HG02588 (cell line): ENCODE measurements around the gene RBFOX1.

ENCODE experiments used
- ATAC-seq: cut with Tn5 transposase; IDR thresholded peaks from one replicate; pipeline ENCODE4 v1.9.1; 2021; ENCODE audit warnings: mild to moderate bottlenecking, moderate library complexity; ENCODE audit not compliant: unreplicated experiment

RBFOX1 gene

DNA sequence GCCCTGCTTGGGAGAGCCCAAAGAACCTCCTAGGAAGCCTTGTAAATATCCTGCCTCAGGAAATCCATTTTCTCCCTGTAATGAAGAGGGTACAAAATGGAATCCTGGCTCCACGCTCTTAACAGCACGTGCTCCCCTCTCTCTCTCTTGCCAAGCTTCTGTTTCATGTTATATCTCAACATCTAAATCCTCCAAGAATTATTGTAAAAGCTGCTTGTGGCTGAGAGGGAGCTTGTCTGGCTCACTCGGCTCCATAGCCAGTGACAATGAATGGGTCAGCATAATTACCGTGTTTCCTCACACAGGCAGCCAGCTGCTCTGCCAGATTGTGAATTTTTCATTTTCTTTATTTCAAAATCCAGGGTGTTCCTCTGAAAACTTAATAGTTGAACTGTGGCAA, 317.8 kb downstream of the RBFOX1 start:
- no peak for ATAC-seq

DNA sequence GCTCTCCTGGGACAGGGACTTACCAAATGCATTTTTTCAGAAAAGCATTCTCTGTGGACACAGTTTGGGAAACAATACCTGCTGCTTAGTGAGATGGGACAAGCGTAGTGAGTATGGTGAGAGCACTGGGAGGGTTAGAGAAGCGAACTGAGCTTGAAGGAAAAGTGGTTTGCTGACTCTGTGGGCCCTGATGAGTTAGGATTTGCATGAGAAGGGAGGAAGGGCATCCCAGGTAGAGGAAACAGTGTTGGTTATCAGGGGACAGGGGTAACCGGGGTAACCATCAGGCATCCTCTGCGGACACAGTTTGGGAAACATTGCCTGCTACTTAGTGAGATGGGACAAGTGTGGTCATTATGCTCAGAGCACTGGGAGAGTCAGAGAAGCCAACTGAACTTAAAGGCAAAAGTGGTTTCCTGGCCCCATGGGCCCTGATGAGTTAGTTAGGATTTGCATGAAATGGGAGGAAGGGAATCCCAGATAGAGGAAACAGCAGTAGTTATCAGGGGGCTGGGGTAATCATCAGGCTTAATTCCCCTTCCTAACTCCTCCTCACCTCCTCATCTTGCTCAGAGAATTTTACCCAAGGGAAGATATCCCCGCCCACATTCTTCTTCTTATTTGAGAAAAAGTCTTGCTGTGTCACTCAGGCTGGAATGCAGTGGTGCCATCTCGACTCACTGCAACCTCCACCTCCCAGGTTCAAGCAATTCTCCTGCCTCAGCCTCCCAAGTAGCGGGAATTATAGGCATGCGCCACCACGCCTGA, 319.3 kb downstream of the RBFOX1 start:
- ATAC-seq = no peak

DNA sequence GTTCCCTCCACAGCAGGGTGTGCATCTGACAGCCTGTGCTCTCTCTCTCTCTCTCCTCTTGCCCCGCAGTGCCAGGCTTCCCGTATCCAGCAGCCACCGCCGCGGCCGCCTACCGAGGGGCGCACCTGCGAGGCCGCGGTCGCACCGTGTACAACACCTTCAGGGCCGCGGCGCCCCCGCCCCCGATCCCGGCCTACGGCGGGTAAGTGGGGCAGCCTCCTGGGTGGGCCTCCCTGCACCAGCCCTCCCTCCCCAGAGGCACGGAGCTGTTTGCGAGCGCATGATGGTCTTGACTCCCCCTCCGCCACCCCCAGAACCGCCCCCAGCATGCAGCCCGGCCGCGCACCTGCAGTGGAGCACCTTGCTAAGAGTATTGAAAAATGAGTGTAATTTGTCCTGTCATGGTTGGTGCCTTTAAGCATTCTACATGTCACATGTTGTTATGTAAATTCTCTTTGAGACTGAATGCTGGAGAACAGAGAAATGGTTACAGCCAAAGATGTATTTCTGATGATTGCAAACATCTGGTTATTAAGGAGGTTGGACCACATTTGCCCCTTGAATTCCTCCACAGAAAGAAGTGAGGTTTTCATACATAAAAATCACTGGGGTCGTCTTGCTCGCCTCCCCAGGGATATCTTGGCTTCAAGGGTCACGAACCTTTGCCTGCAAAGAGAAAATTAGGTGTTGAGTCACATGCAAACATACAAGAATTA, 321.3 kb downstream of the RBFOX1 start:
- ATAC-seq = no peak

DNA sequence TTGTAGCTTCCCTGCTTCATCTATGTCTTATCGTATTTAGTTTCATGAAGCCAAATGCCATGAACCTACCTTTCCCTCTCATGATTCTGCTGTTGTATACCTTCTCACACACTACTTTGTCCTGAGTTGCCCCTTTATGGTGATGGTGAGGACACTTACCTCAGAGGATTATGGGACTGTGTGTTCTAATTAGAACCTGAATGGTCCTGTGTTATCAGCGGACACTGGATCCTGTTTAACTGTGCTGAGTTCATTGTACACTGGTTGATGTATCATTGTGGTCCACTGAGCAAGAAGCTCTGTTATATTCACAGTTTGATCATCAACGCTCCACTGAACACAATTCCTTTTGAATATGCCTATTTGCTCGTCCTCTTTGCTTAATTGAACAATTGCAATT, 343.0 kb downstream of the RBFOX1 start:
- no peak for ATAC-seq

DNA sequence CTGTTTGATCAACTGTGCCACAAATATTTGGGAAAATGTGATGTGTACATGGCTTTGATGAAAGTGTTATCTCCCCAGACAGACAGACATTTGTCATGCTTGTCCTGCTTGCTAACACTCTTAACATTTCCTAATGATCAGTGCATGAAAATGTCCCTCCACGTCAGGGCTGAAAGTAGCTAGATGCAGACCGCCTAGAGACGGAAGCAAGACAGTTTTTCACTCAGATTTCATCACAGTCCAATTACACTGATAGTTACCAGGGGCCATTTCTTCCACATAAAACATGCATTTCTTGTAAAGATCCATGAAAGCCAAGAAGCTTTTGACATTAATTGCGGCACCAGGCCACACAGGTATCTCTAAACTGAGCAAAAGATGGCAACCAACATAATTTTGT, 347.7 kb downstream of the RBFOX1 start:
- ATAC-seq = no peak

DNA sequence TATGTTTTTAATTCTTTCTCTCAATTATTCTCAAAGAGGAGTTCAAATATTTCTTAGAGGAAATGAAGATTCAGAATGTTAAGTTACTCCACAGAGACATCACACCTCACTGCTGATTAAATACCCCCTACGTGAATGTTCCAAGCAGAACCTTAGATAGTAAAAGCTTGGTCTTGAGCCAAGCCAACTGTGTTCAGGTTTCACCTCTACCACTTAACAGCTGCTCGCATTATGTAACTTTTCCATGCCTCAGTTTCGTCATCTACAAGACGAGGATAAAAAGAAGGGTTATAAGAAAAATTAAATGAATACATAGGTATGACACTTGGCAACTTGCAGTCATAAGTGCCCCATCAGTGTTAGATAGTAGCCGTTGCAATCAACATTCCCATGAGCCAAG, 356.2 kb downstream of the RBFOX1 start:
- ATAC-seq = no peak

DNA sequence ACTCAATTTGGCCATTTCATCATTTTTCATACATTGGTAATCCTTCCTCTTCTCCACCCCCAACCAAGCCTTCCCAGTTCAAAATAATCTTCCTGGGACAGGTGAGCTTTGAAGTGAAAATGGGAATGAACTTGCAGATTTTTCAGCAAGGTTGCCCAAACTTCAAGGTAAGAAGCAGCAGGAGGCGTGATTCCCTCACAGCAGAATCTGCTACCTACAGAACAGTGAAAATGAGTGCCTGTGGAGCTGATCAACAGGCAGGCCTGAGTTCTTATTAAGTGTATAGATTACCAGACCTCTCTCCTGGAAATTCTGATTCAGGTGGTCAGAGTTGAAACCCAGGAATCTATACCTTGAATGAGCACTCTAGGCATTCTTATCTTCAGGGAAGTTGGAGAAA, 356.6 kb downstream of the RBFOX1 start:
- no peak for ATAC-seq

DNA sequence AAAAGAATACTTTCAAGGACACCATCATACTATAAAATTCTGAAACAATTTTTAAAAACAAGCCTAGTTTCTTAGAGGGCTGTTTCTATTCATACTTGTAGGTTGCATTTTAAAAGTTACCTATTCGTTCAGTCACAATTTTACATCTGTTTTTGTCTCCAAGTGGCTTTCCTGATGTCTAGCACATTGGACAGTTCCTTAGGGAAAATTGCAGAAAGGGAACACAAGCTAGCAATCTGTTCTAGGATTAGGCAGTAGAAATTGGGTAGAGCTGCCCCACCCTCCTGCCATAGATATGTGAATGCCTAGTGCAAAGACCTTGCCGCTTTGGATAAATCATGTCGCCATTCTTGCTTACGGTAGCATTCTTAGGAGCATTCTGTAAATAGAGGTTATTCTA, 358.9 kb downstream of the RBFOX1 start:
- ATAC-seq = no peak

DNA sequence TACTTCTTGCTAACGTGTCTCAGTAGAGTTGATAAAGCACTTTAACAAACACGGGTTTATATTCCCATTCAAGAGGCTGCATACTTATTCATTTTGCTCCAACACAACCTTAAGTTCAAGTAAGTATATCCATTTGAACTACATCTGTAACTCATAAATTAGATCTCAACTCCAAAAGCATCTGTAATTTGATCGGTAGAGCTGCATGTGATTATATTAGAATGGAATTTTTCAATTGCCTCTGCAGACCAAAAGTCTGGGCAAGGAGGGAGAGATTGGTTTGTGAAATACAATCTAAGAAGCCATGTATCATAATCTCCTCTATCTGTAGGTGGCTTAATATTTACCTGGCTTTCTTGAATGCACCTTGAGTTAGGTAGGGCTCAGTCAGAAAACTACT, 371.0 kb downstream of the RBFOX1 start:
- no peak for ATAC-seq

DNA sequence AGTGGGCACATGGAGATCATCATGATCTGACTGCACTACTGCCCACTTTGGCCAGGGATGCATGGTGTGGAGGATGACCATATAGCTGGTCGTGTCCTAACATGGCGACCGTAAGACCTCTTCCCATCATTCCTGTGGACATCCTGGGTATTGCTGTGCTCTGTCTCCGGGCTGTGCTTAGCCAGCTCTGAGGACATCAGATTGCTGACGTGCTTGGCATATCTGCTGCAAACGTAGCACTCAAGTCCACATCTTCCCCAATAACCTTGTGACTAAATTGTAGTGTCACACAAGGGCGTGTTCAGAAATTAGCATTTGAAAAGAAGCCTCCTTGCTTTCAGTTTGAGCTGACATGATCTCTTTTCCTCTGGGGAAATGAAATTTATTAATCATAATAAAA, 373.2 kb downstream of the RBFOX1 start:
- ATAC-seq = no peak

DNA sequence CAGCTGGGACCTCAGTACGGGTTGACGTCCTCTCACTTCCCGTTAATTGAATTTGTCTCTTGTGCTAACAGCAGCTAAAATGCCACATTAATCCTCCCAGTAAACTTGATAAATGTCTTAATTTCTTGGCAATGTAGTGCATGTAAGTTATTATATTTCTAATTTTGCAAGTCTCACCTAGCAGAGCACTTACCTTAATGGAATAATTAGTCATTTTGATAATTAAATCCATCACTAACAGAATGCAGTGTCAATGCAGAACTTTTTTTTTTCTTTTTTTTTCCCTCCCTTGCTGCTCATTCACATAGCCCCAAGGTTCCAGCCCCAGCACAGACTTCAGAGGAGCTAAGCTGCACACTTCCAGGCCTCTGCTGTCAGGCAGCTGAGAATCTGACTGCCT, 376.5 kb downstream of the RBFOX1 start:
- no peak for ATAC-seq

DNA sequence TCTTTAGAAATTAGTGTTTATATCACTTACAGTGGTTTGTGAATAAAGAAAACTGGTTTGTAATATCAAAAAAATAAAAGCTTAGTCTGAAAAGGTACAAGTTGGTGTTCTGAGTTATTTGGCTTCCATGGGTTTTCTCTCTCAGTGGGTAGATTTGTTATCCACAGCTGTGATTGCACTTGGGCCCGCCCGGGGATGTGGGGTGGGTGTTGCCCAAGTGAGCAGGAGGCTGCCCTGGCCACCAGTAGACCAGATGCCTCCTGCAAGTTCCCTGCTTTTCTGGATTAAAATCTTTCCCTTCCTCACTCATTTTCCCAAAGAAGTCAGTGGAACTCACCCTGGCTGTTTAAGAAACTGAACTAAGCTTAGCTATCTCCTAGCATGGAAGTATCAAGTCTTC, 380.6 kb downstream of the RBFOX1 start:
- ATAC-seq = no peak

DNA sequence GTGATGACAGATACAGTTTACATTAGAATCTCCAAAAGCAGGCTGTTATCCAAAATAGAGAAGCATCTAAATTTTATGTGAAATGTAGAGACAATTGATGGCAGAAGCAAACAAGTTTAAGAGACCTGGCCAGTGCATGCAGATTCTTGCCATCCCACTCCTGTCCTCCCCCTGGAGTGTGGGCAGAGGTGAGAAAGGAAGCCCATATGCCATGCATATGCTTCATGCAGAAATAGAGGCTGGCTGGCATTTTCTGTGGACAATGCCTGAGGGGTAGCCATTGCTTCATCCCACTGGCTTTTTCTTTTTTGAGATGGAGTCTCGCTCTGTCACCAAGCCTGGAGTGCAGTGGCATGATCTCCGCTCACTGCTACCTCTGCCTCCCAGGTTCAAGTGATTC, 382.1 kb downstream of the RBFOX1 start:
- no peak for ATAC-seq

DNA sequence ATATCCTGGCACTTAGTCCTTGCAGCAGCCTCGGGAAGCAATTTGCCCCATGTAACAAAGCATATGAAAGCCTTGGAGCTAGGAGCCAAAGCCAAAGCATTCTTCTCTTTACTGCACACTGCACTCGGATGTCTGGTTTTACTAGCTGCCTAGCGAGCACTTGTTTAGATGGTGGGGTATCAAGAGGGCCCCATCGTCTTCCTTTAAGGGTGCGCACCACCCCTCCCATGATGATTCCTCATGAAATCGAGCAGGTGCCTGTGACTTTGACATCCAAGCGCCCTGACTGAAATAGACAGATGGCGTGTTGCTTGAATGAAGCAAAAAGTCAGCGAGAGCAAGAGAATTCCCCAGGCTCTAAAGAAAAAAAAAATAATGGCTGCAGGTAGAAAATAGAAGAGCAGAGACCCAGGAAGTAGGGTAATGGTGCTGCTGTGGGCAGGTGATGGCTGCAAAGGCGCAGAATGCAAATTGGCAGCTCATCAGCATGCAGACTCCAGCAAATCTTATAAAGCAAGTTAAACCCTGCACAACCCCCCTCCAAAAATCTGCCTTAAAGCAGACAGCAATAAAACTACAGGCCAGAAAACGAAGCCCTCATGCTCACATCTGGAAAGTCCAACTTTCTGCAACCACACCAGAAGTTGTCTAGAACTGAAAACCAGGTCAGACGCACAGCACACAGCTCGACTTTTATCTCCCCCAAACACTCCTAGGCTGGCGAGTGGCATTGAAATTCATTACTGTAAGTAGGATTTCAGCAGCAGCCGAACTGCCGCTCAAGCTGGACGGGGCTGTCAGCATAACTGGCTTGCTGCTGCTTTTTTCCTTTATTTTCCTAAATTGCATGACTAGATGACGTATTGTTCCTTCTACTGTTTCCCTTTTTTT, 384.3 kb downstream of the RBFOX1 start:
- ATAC-seq = no peak

DNA sequence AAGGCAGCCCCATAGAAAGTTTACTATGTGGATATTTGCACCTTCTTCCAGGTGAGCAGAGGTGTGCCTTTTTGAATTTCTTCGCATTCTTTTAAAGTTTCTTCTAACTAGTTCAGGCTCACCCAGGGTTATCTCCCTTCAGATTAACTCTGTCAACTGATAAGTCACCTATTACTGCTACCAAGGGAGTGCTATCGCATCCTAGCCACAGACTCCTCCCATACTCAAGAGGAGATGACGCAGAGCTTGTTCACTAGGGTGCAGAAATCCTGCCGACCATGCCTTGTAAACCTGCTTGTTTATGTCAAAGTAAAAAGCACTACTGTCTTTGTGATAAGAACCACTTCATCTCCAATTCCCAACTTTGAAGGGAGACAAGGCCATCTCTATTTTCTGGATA, 390.1 kb downstream of the RBFOX1 start:
- ATAC-seq = no peak

DNA sequence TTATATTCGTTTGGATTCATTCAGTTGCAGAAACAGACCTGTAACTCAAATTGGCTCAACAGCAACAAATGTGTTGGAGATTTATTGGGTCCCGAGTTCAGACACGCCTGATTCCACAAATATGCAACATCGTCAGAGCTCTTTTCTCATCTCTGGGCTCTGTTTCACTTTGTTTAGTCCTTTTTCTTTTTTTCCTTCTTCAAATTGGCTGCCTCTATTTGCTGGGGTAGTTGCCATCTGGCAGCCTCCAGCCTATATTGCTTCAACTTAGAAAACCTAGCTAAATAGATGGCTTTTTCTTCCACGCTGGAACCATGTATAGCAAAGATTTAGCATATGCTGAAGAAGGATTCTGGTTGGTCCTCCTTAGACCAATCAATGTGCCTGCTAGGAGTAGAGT, 398.5 kb downstream of the RBFOX1 start:
- ATAC-seq = no peak

DNA sequence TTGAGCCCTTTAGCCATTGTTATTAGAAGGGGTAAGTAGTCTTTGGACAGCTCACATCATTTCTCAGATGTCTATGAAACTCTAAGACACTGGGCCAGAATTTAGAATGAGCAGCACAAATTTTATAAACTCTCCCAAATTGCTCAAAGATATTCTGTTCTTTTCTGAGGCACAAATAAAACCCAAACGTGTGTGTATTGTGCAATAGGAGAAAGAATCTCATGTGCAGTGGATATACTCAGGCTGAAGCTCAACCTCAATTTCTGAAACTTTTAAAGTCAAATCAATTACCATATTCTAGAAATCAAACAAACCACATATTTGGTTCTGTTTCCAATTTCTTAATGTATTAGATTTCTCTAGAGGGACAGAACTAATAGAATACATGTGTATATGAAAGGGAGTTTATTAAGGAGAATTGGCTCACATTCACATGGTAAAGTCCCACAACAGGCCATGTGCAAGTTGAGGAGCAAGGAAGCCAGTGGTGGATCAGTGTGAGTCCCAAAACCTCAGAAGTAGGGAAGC, 403.6 kb downstream of the RBFOX1 start:
- no peak for ATAC-seq

DNA sequence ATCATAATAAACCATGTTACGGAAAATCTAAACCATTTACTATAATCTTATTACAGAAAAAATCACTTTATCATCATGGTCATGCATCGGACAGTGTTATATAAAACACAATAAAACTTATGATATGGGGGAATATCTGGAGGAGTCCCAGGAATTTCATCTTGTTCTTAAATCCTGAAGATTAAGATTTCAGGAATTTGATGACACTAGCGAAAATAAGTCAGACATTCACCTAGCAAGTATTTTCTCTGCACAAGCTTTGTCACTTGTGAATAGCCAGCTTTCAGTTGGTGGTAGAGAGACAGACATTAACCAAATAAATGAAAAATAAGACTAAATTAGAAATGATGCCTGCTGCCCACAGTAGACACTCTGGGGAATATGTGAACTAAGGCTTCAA, 410.0 kb downstream of the RBFOX1 start:
- ATAC-seq = no peak

DNA sequence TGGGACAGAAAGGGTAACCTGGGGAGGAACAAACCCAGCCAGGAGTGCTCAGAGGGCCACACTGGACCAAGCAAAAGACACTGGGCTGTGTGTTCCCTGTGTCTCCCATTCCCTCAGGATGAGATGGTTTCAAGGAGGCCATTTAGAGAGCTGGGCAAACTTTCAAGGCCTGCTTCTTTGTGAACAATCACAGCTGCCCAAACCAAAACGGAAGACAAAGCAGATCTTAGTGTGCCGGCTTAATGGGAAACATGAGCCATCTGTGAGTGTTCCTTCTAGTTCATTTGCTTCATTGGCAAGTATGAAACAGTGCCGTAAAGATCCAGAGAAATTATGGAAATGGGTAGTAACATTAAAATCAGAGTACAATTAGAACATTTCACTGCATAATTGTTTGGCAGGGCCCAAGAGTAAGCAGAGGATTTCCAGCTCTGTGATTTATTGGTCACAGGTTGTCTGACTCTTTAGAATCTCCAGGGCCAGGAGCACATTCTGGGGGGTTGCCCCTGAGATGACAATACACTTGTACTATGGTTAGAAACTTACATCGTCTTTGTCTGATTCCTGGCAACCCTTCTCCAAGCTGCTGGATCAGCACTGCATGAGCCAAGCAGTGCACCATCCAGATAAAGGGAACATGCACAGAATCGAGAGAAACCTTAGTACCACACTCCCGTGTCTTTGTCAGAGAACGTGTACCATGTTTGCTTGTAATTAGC, 412.1 kb downstream of the RBFOX1 start:
- ATAC-seq = no peak

DNA sequence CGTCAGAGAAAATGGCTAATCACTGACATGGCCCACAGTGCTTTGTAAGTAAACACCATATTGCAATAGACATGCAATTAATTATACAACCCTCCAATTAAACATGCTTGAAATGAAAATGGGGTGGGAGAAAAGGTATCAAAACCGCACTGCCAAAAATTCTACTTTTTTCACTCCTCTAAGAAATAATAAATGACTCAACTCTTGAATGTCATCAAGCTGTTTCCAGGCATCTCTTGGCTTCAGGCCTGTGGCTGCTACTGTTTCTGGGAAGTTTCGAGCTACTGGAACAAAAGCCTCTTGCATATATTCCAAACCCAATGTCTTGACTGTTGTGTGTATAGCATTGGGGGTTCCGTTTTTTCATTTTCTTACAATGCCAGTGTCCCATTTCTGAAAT, 412.6 kb downstream of the RBFOX1 start:
- no peak for ATAC-seq

DNA sequence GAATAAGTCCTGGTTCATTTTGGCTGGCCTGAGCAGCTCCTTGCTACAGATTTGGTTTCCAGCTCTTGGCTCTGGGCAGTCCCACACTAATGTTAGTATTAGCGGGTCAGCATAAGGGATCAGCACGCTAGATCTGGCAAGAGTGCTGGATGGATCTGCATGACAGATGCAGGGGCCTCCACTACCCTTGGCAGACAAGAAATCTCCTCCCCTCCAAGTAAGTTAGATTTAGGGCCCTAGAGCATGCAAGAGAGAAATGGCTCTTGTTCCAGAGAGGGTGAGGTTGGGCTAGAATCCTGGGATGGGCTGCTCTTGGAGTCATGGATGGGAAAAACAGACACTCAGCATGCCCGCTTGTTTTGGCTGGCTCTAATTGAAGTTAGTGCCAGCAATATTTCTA, 414.3 kb downstream of the RBFOX1 start:
- ATAC-seq = no peak
